ENCODE measurements around the gene VCX2.

VCX2 gene

GRCh38 chrX:8144925-8145324 lies 26.1 kb downstream of the VCX2 start:
- no peak overlapping the region for H3K4me3 ChIP-seq (ENCODE audit: low read depth, low read length)
- no peak for DNase-seq (ENCODE audit: low read depth)
- TF ChIP-seq CTCF (IDR thresholded peaks at IDR 0.05; ENCODE audit: insufficient read depth, low read depth, low read length, missing control alignments) = no peak

GRCh38 chrX:8141896-8142295 lies 29.2 kb downstream of the VCX2 start:
- no peak overlapping the region for H3K4me3 ChIP-seq (ENCODE audit: low read depth, low read length)
- TF ChIP-seq CTCF (IDR thresholded peaks at IDR 0.05; ENCODE audit: insufficient read depth, low read depth, low read length, missing control alignments) = no peak
- DNase-seq (ENCODE audit: low read depth) = no peak

- TF ChIP-seq CTCF (IDR thresholded peaks at IDR 0.05; ENCODE audit: insufficient read depth, low read depth, low read length, missing control alignments) = no peak
- no peak for DNase-seq (ENCODE audit: low read depth)
- no peak overlapping the region for H3K4me3 ChIP-seq (ENCODE audit: low read depth, low read length)
Measured at GRCh38 chrX:8140986-8141744, 29.9 kb downstream of the VCX2 start.

GRCh38 chrX:8139716-8140115 lies 31.4 kb downstream of the VCX2 start:
- no peak for DNase-seq (ENCODE audit: low read depth)
- TF ChIP-seq CTCF (IDR thresholded peaks at IDR 0.05; ENCODE audit: insufficient read depth, low read depth, low read length, missing control alignments) = no peak
- no peak overlapping the region for H3K4me3 ChIP-seq (ENCODE audit: low read depth, low read length)

GRCh38 chrX:8138252-8138651 lies 32.8 kb downstream of the VCX2 start:
- H3K4me3 ChIP-seq (ENCODE audit: low read depth, low read length) = no peak overlapping the region
- DNase-seq (ENCODE audit: low read depth) = no peak
- TF ChIP-seq CTCF (IDR thresholded peaks at IDR 0.05; ENCODE audit: insufficient read depth, low read depth, low read length, missing control alignments) = no peak

- TF ChIP-seq CTCF (IDR thresholded peaks at IDR 0.05; ENCODE audit: insufficient read depth, low read depth, low read length, missing control alignments) = no peak
- no peak for DNase-seq (ENCODE audit: low read depth)
- no peak overlapping the region for H3K4me3 ChIP-seq (ENCODE audit: low read depth, low read length)
Measured at GRCh38 chrX:8126648-8127047, 44.4 kb downstream of the VCX2 start.

- no peak overlapping the region for H3K4me3 ChIP-seq (ENCODE audit: low read depth, low read length)
- DNase-seq (ENCODE audit: low read depth) = no peak
- no peak for TF ChIP-seq CTCF (IDR thresholded peaks at IDR 0.05; ENCODE audit: insufficient read depth, low read depth, low read length, missing control alignments)
Measured at GRCh38 chrX:8126092-8126491, 45.0 kb downstream of the VCX2 start.
